ENCODE results near the gene PTPRO. TPM values are rescaled to one million over a fixed set of nuclear protein-coding genes. Genes with fewer than 3 reads are reported as not detected.

Gene PTPRO
- total RNA-seq, 1 donor from 2014 or later, result 5.8 TPM

- no peak overlapping the region for H3K4me3 ChIP-seq
- H3K27ac Mint-ChIP-seq, result no peak overlapping the region
- DNase-seq (ENCODE audit: low spot score), result no peak
- H2AFZ ChIP-seq (replicated peaks), result no peak overlapping the region
- H3K9me3 ChIP-seq (ENCODE audit: low read depth), result no peaks in the 10 kb centered on the region
- H3K4me1 Mint-ChIP-seq, result no peaks in the 10 kb centered on the region
- H3K36me3 ChIP-seq, result no peaks in the 10 kb centered on the region
- H3K27ac ChIP-seq, result no peak overlapping the region
- no peaks in the 10 kb centered on the region for H4K20me1 ChIP-seq (ENCODE audit: low read depth)
- no peaks in the 10 kb centered on the region for H3F3A ChIP-seq (ENCODE audit: low read depth)
- no peak overlapping the region for H3K4me2 ChIP-seq
- no peaks in the 10 kb centered on the region for H3K36me3 Mint-ChIP-seq
- no peak overlapping the region for H3K9ac ChIP-seq
- H3K9me3 Mint-ChIP-seq, result peaks cover 3% of the 10 kb centered on the region
- TF ChIP-seq EZH2 (IDR thresholded peaks at IDR 0.05) (no peak), CTCF (IDR thresholded peaks at IDR 0.05) (no peak), EZH2phosphoT487 (IDR thresholded peaks at IDR 0.05) (no peak)
- H3K79me2 ChIP-seq (ENCODE audit: low read depth), result no peaks in the 10 kb centered on the region
- H3K27me3 ChIP-seq, result no peaks in the 10 kb centered on the region
- no peaks in the 10 kb centered on the region for H3K4me1 ChIP-seq
- no peak overlapping the region for H3K4me3 Mint-ChIP-seq
- no peaks in the 10 kb centered on the region for H3K27me3 Mint-ChIP-seq (ENCODE audit: insufficient read depth, low read depth)
Observed at GRCh38 chr12:15444523-15444922, 122.2 kb downstream of the PTPRO start.

- no peaks in the 10 kb centered on the region for H4K20me1 ChIP-seq (ENCODE audit: low read depth)
- Mint-ChIP-seq H3K36me3 (no peaks in the 10 kb centered on the region), H3K9me3 (no peaks in the 10 kb centered on the region), H3K4me1 (no peaks in the 10 kb centered on the region), H3K27me3 (ENCODE audit: insufficient read depth, low read depth) (no peaks in the 10 kb centered on the region), H3K27ac (no peak overlapping the region), H3K4me3 (no peak overlapping the region)
- DNase-seq (ENCODE audit: low spot score), result no peak
- no peaks in the 10 kb centered on the region for H3K79me2 ChIP-seq (ENCODE audit: low read depth)
- H3K4me1 ChIP-seq, result no peaks in the 10 kb centered on the region
- H3K9ac ChIP-seq, result no peak overlapping the region
- no peak overlapping the region for H3K4me2 ChIP-seq
- no peak overlapping the region for H3K27ac ChIP-seq
- no peaks in the 10 kb centered on the region for H3K27me3 ChIP-seq
- no peak overlapping the region for H2AFZ ChIP-seq (replicated peaks)
- no peaks in the 10 kb centered on the region for H3K9me3 ChIP-seq (ENCODE audit: low read depth)
- H3K36me3 ChIP-seq, result no peaks in the 10 kb centered on the region
- H3K4me3 ChIP-seq, result no peak overlapping the region
- TF ChIP-seq CTCF (IDR thresholded peaks at IDR 0.05), result no peak
- TF ChIP-seq EZH2 (IDR thresholded peaks at IDR 0.05), result no peak
- TF ChIP-seq EZH2phosphoT487 (IDR thresholded peaks at IDR 0.05), result no peak
- H3F3A ChIP-seq (ENCODE audit: low read depth), result no peaks in the 10 kb centered on the region
Observed at GRCh38 chr12:15446807-15447206, 124.5 kb downstream of the PTPRO start.

- H2AFZ ChIP-seq (replicated peaks), result no peak overlapping the region
- H3K27ac ChIP-seq, result no peak overlapping the region
- H3K27me3 Mint-ChIP-seq (ENCODE audit: insufficient read depth, low read depth), result no peaks in the 10 kb centered on the region
- no peaks in the 10 kb centered on the region for H3F3A ChIP-seq (ENCODE audit: low read depth)
- no peak overlapping the region for H3K4me3 Mint-ChIP-seq
- no peaks in the 10 kb centered on the region for H3K4me1 ChIP-seq
- peaks cover 11% of the 10 kb centered on the region for H3K9me3 ChIP-seq (ENCODE audit: low read depth)
- peaks cover 3% of the 10 kb centered on the region for H3K36me3 Mint-ChIP-seq
- TF ChIP-seq EZH2 (IDR thresholded peaks at IDR 0.05), result no peak
- TF ChIP-seq CTCF (IDR thresholded peaks at IDR 0.05), result no peak
- TF ChIP-seq EZH2phosphoT487 (IDR thresholded peaks at IDR 0.05), result no peak
- no peak for DNase-seq (ENCODE audit: low spot score)
- no peaks in the 10 kb centered on the region for H3K27me3 ChIP-seq
- no peaks in the 10 kb centered on the region for H3K4me1 Mint-ChIP-seq
- H3K4me2 ChIP-seq, result no peak overlapping the region
- H3K79me2 ChIP-seq (ENCODE audit: low read depth), result no peaks in the 10 kb centered on the region
- no peaks in the 10 kb centered on the region for H4K20me1 ChIP-seq (ENCODE audit: low read depth)
- no peak overlapping the region for H3K9ac ChIP-seq
- H3K4me3 ChIP-seq, result no peak overlapping the region
- H3K36me3 ChIP-seq, result no peaks in the 10 kb centered on the region
- H3K9me3 Mint-ChIP-seq, result peaks cover 7% of the 10 kb centered on the region
- H3K27ac Mint-ChIP-seq, result no peak overlapping the region
Observed at GRCh38 chr12:15453613-15454012, 131.3 kb downstream of the PTPRO start.
